Esophagus (tissue), 2 donors: ENCODE data around the gene BPIFB4. TPM values are rescaled to one million over a fixed set of nuclear protein-coding genes. Genes with fewer than 3 reads are reported as not detected.
"Not testable (repeated sequence)": the region's sequence is repeated elsewhere in the genome, so short reads cannot be mapped to it uniquely, and the experiment has no call there.

Experiments used
- H3K27ac ChIP-seq, 2 donors: one replicate each; pipeline ENCODE4 v1.5.1; 2013; ENCODE audit warnings: low read depth in 2 of 2, mild to moderate bottlenecking in 2 of 2, inconsistent platforms in 1 of 2, low read length in 1 of 2, moderate library complexity in 1 of 2
- H3K27me3 ChIP-seq, 2 donors: one replicate each; pipeline ENCODE4 v1.6.1; 2013; ENCODE audit warnings: low read length in 2 of 2, control low read depth in 1 of 2, mild to moderate bottlenecking in 1 of 2; ENCODE audit not compliant: insufficient read depth in 2 of 2, control insufficient read depth in 1 of 2
- H3K36me3 ChIP-seq, 2 donors: one replicate each; pipeline ENCODE4 v1.6.1; 2013; ENCODE audit warnings: low read length in 1 of 2; ENCODE audit not compliant: control insufficient read depth in 2 of 2, insufficient read depth in 2 of 2
- H3K4me1 ChIP-seq, 2 donors: one replicate each; pipeline ENCODE4 v1.6.1; 2013; ENCODE audit warnings: low read length in 1 of 2; ENCODE audit not compliant: control insufficient read depth in 2 of 2, insufficient read depth in 2 of 2
- H3K4me3 ChIP-seq, 2 donors: one replicate each; pipeline ENCODE4 v1.5.1; 2013; ENCODE audit warnings: low read length in 2 of 2, mild to moderate bottlenecking in 2 of 2, low read depth in 1 of 2, moderate library complexity in 1 of 2
- H3K9me3 ChIP-seq, 2 donors: one replicate each; pipeline ENCODE4 v1.6.1; 2013; ENCODE audit warnings: mild to moderate bottlenecking in 2 of 2, low read depth in 1 of 2, low read length in 1 of 2, moderate library complexity in 1 of 2; ENCODE audit not compliant: control insufficient read depth in 2 of 2, insufficient read depth in 1 of 2
- WGBS, 2 donors: extraction: QIAGEN DNeasy Blood & Tissue Kit; methylation state at CpG; one replicate each; pipeline ENCODE4 v1.1.7; 2013; 5-methylcytosine and 5-hydroxymethylcytosine counted together
- polyA plus RNA-seq, 2 donors: library from polyadenylated mRNA; stranded (reverse); fragments of 200-250 nt; gene quantifications; one replicate each; pipeline ENCODE4 v1.2.3, GENCODE V29; 2013
- donor health status: healthy with polysubstance abuse.
- donor health status: Bipolar disorder and iron deficiency.

BPIFB4 gene
- polyA plus RNA-seq, 2 donors, result not detected

GRCh38 chr20:33108661-33109060 lies 29.2 kb downstream of the BPIFB4 start:
- Histone ChIP-seq H3K4me3 (no peak overlapping the region), H3K4me1 (no peaks in the 10 kb centered on the region), H3K27ac (no peak overlapping the region), H3K9me3 (no peaks in the 10 kb centered on the region), H3K27me3 (peaks cover 0 to 3% of the 10 kb centered on the region in 2 donors), H3K36me3 (no peaks in the 10 kb centered on the region)
- 56 to 67% methylated on average over 2 of the region's 2 CpGs for WGBS, 2 donors

- peaks cover 0 to 3% of the 10 kb centered on the region in 2 donors for H3K27me3 ChIP-seq
- no peaks in the 10 kb centered on the region for H3K4me1 ChIP-seq
- no peaks in the 10 kb centered on the region for H3K9me3 ChIP-seq
- H3K36me3 ChIP-seq, result no peaks in the 10 kb centered on the region
- WGBS, 2 donors, result 79 to 82% methylated on average over 8 of the region's 8 CpGs
- no peak overlapping the region for H3K4me3 ChIP-seq
- no peak overlapping the region for H3K27ac ChIP-seq
Measured at GRCh38 chr20:33110147-33110825, 30.8 kb downstream of the BPIFB4 start.

GRCh38 chr20:33111306-33111705 lies 31.9 kb downstream of the BPIFB4 start:
- 90 to 94% methylated on average over 5 of the region's 5 CpGs for WGBS, 2 donors
- no peaks in the 10 kb centered on the region for H3K36me3 ChIP-seq
- H3K9me3 ChIP-seq, result no peaks in the 10 kb centered on the region
- no peaks in the 10 kb centered on the region for H3K4me1 ChIP-seq
- H3K4me3 ChIP-seq, result no peak overlapping the region
- no peaks in the 10 kb centered on the region for H3K27me3 ChIP-seq
- H3K27ac ChIP-seq, result no peak overlapping the region

GRCh38 chr20:33112547-33113386 lies 33.3 kb downstream of the BPIFB4 start:
- Histone ChIP-seq H3K4me1 (no peaks in the 10 kb centered on the region), H3K4me3 (no peak overlapping the region), H3K27me3 (no peaks in the 10 kb centered on the region), H3K9me3 (no peaks in the 10 kb centered on the region), H3K27ac (no peak overlapping the region), H3K36me3 (no peaks in the 10 kb centered on the region)
- WGBS, 2 donors, result 76 to 81% methylated on average over 7 of the region's 7 CpGs

GRCh38 chr20:33113387-33113908 lies 34.0 kb downstream of the BPIFB4 start:
- Histone ChIP-seq H3K36me3 (no peaks in the 10 kb centered on the region), H3K4me3 (no peak overlapping the region), H3K4me1 (no peaks in the 10 kb centered on the region), H3K27me3 (no peaks in the 10 kb centered on the region), H3K27ac (no peak overlapping the region), H3K9me3 (no peaks in the 10 kb centered on the region)
- WGBS, 2 donors, result 53 to 58% methylated on average over 6 of the region's 6 CpGs

GRCh38 chr20:33115501-33115900 lies 36.1 kb downstream of the BPIFB4 start:
- WGBS, 2 donors, result 93 to 94% methylated on average over 18 to 33 of the region's 34 CpGs

GRCh38 chr20:33119725-33120720 lies 40.6 kb downstream of the BPIFB4 start:
- Histone ChIP-seq H3K4me1 (no peaks in the 10 kb centered on the region), H3K9me3 (peaks cover 0 to 2% of the 10 kb centered on the region in 2 donors), H3K27me3 (no peaks in the 10 kb centered on the region), H3K27ac (no peak overlapping the region), H3K36me3 (no peaks in the 10 kb centered on the region), H3K4me3 (no peak overlapping the region)
- WGBS, 2 donors, result 69 to 72% methylated on average over 3 of the region's 3 CpGs

More at GRCh38 chr20:33115501-33115900, 36.1 kb downstream of the BPIFB4 start:
- not testable (repeated sequence) for H3K4me1 ChIP-seq, H3K27ac ChIP-seq, H3K9me3 ChIP-seq, H3K36me3 ChIP-seq, H3K27me3 ChIP-seq, H3K4me3 ChIP-seq

GRCh38 chr20:33120934-33121333 lies 41.5 kb downstream of the BPIFB4 start:
- Histone ChIP-seq H3K9me3 (peaks cover 0 to 2% of the 10 kb centered on the region in 2 donors), H3K27ac (no peak overlapping the region)

GRCh38 chr20:33122297-33122696 lies 42.9 kb downstream of the BPIFB4 start:
- H3K36me3 ChIP-seq, H3K9me3 ChIP-seq, H3K27ac ChIP-seq, H3K27me3 ChIP-seq, H3K4me3 ChIP-seq, H3K4me1 ChIP-seq: not testable (repeated sequence)
- 44 to 61% methylated on average over 1 of the region's 1 CpG for WGBS, 2 donors

More at GRCh38 chr20:33120934-33121333, 41.5 kb downstream of the BPIFB4 start:
- no peaks in the 10 kb centered on the region for H3K36me3 ChIP-seq
- 95 to 96% methylated on average over 3 of the region's 3 CpGs for WGBS, 2 donors
- H3K4me1 ChIP-seq, result no peaks in the 10 kb centered on the region
- no peak overlapping the region for H3K4me3 ChIP-seq
- H3K27me3 ChIP-seq, result no peaks in the 10 kb centered on the region
